ENCODE results near the gene ENPP6.

DNA sequence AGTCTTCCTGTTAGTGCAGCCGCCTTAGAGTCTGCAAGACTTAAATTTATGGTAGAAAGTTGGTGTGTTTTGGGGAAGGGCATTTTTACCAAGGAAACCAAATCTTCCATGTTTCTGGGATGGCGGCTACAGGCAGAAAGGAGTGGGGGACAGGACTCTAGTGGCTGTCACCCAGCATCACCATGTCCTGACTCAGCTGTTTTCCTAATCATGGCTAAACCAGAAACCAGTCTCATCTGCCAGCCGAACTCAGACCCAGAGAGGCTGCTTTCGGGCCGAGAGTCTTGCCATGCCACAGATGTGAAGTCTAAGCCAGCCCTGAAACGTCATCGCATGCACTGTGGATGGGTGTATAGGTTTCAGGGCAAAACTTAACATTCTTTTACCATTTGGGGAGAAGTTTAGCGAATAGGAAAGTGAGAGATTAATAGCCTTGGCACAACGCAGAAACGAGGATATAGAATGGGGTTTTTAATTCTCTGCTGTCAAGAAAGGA is 109.6 kb downstream of the ENPP6 start:
- TF ChIP-seq POLR2A (IDR thresholded peaks at IDR 0.05; ENCODE audit: low read length) (no peak), GATA1 (IDR thresholded peaks at IDR 0.05; ENCODE audit: low read depth, low read length) (no peak)
